K562 (cell line): Measurements from ENCODE around the gene SLC12A6. TPM values are rescaled to one million over a fixed set of nuclear protein-coding genes. Genes with fewer than 3 reads are reported as not detected.

Experiments used
- ATAC-seq: fragments of 200-7000 bp; cut with Tn5 transposase; 3 replicates; pipeline ENCODE4 v1.9.1; 2020; ENCODE audit warnings: moderate library complexity
- BruUV-seq: library from RNA; stranded (reverse); fragments of 400-500 nt; replicated peaks from 2 replicates; lab custom pipeline; 2021; lab: Mats Ljungman, UMichigan
- CTCF ChIA-PET: fragments of 300-600 bp; formaldehyde crosslinking; extraction: SDS; loops from one replicate; lab custom pipeline; 2021; ENCODE audit warnings: low intra/inter-chr PET ratio; lab: Yijun Ruan, JAX
- POLR2A ChIA-PET: fragments of 300-600, 350-650 bp; sonication (Branson Sonifier 250); formaldehyde crosslinking; extraction: SDS; loops from one replicate; lab custom pipeline; 2021; ENCODE audit warnings: antibody characterized with exemption, inconsistent platforms; lab: Yijun Ruan, JAX
- DNase-seq, 4 experiments: peaks; one replicate each; pipeline versions ENCODE4 v3.0.0 to v3.0.0-alpha.2; 2011 to 2018; ENCODE audit warnings: low spot score in 3 of 4, mixed read lengths in 3 of 4; ENCODE audit errors: extremely low read depth in 1 of 4
- FAIRE-seq: peaks from 2 replicates; lab custom pipeline; 2011; peaks lifted over from hg19 to GRCh38; lab: Jason Lieb, UNC
- H2AFZ ChIP-seq: 2 replicates; pipeline ENCODE4 v1.6.0; 2011; ENCODE audit warnings: low read depth, low read length, control low read depth, inconsistent platforms
- H3K27ac ChIP-seq: fragments of 200-600 bp; 3 replicates; pipeline ENCODE4 v1.8.0; 2011; ENCODE audit warnings: low read depth, mild to moderate bottlenecking, control low read depth, inconsistent platforms, low read length, moderate library complexity, mixed read lengths; ENCODE audit errors: extremely low read depth
- H3K27me3 ChIP-seq, 2 experiments: fragments of 300-600 bp in 1 of 2; 2 replicates in 1 of 2; 3 replicates in 1 of 2; pipeline versions ENCODE4 v1.6.0 to v1.8.0; 2011; ENCODE audit warnings: inconsistent platforms in 2 of 2, low read length in 2 of 2, mild to moderate bottlenecking in 1 of 2, mixed read lengths in 1 of 2, moderate library complexity in 1 of 2; ENCODE audit not compliant: control insufficient read depth in 2 of 2, insufficient read depth in 2 of 2
- H3K36me3 ChIP-seq: fragments of 300-600 bp; 3 replicates; pipeline ENCODE4 v1.8.0; 2011; ENCODE audit warnings: mild to moderate bottlenecking, low read length, inconsistent platforms; ENCODE audit not compliant: control insufficient read depth, insufficient read depth
- H3K4me1 ChIP-seq, 2 experiments: fragments of 200-600 bp in 1 of 2; replicated peaks in 1 of 2; 2 replicates in 1 of 2; 3 replicates in 1 of 2; pipeline versions ENCODE4 v1.5.1 to v1.8.0; 2011; ENCODE audit warnings: inconsistent platforms in 2 of 2, low read length in 2 of 2, mild to moderate bottlenecking in 1 of 2, mixed read lengths in 1 of 2, moderate library complexity in 1 of 2; ENCODE audit not compliant: control insufficient read depth in 2 of 2, insufficient read depth in 2 of 2
- H3K4me2 ChIP-seq: 2 replicates; pipeline ENCODE4 v1.6.1; 2011; ENCODE audit warnings: low read length, control low read depth, inconsistent platforms, mixed read lengths; ENCODE audit not compliant: insufficient read depth
- H3K4me3 ChIP-seq: fragments of 200-600 bp; sonication (generic), shearing (Covaris generic); 2 replicates; pipeline ENCODE4 v1.5.1; 2016; ENCODE audit warnings: control low read depth, inconsistent platforms
- H3K79me2 ChIP-seq: fragments of 200-600 bp; 3 replicates; pipeline ENCODE4 v1.8.0; 2011; ENCODE audit warnings: low read length, inconsistent platforms; ENCODE audit not compliant: control insufficient read depth, insufficient read depth
- H3K9ac ChIP-seq, 2 experiments: 2 replicates each; pipeline versions ENCODE4 v1.6.0 to v1.6.1; 2011; ENCODE audit warnings: low read depth in 2 of 2, low read length in 2 of 2, control low read depth in 1 of 2, inconsistent platforms in 1 of 2, mild to moderate bottlenecking in 1 of 2, mixed read lengths in 1 of 2; ENCODE audit not compliant: insufficient read depth in 1 of 2
- H3K9me1 ChIP-seq: one replicate; pipeline ENCODE4 v1.6.0; 2011; ENCODE audit warnings: inconsistent platforms, mild to moderate bottlenecking, low read length, moderate library complexity; ENCODE audit not compliant: control insufficient read depth, insufficient read depth
- H3K9me3 ChIP-seq: replicated peaks from 2 replicates; pipeline ENCODE4 v1.5.1; 2011; ENCODE audit warnings: low read depth, low read length, inconsistent platforms; ENCODE audit not compliant: control insufficient read depth, insufficient read depth
- H4K20me1 ChIP-seq: replicated peaks from 2 replicates; pipeline ENCODE4 v1.6.1; 2011; ENCODE audit warnings: low read length, inconsistent platforms, mixed read lengths; ENCODE audit not compliant: control insufficient read depth, insufficient read depth
- ARID1B ChIP-seq: fragments of 450-650 bp; IDR thresholded peaks from 2 replicates; pipeline ENCODE4 v1.6.1; 2016; ENCODE audit warnings: antibody characterized with exemption, mild to moderate bottlenecking, inconsistent platforms
- ARID3A ChIP-seq: IDR thresholded peaks from 2 replicates; pipeline ENCODE4 v1.6.1; 2012; ENCODE audit warnings: low read depth, low read length, improper control_type of control experiment, borderline replicate concordance
- CREBBP ChIP-seq: IDR thresholded peaks from one replicate; pipeline ENCODE4 v1.6.1; 2012; ENCODE audit warnings: low read depth, mild to moderate bottlenecking, control low read depth, inconsistent platforms, low read length
- DIDO1 ChIP-seq: fragments of 450-650 bp; IDR thresholded peaks from 2 replicates; pipeline ENCODE4 v1.6.1; 2016; ENCODE audit warnings: low read depth, missing biosample characterization, missing genetic modification characterization
- E2F3 ChIP-seq: fragments of 250-450 bp; sonication (Bioruptor Pico); IDR thresholded peaks from 2 replicates; pipeline ENCODE4 v1.4.0; 2020; ENCODE audit warnings: mild to moderate bottlenecking
- FOXP1 ChIP-seq: sonication (generic); formaldehyde crosslinking; IDR thresholded peaks from 2 replicates; pipeline ENCODE4 v1.8.0; 2022; ENCODE audit warnings: mild to moderate bottlenecking, missing genetic modification reagents
- HDAC2 ChIP-seq: fragments of 450-650 bp; IDR thresholded peaks from 2 replicates; pipeline ENCODE4 v1.6.1; 2016; ENCODE audit warnings: mild to moderate bottlenecking
- ID3 ChIP-seq, 2 experiments: fragments of 250-450 bp in 1 of 2; fragments of 450-650 bp in 1 of 2; sonication (Bioruptor Pico) in 1 of 2; IDR thresholded peaks; 2 replicates each; pipeline versions ENCODE4 v1.6.1 to v1.8.0; 2016 to 2021; ENCODE audit warnings: mild to moderate bottlenecking in 2 of 2, moderate library complexity in 2 of 2, missing compliant biosample characterization in 1 of 2, missing genetic modification characterization in 1 of 2
- ILF3 ChIP-seq: fragments of 450-650 bp; IDR thresholded peaks from 2 replicates; pipeline ENCODE4 v1.6.1; 2018; ENCODE audit warnings: antibody characterized with exemption, mild to moderate bottlenecking, moderate library complexity, borderline replicate concordance
- MYC ChIP-seq, 2 experiments: fragments of 250-450 bp in 1 of 2; sonication (Bioruptor Pico) in 1 of 2; IDR thresholded peaks; 2 replicates each; pipeline versions ENCODE4 v1.5.1 to v1.6.1; 2012 to 2021; ENCODE audit warnings: low read depth in 2 of 2, borderline replicate concordance in 1 of 2, improper control_type of control experiment in 1 of 2, low read length in 1 of 2, mild to moderate bottlenecking in 1 of 2, moderate library complexity in 1 of 2
- PHF21A ChIP-seq: fragments of 450-650 bp; IDR thresholded peaks from 2 replicates; pipeline ENCODE4 v1.6.1; 2017; ENCODE audit warnings: low read depth, borderline replicate concordance
- SMARCA5 ChIP-seq: fragments of 450-650 bp; IDR thresholded peaks from 2 replicates; pipeline ENCODE4 v1.6.1; 2016
- ZC3H4 ChIP-seq: sonication (generic); formaldehyde crosslinking; IDR thresholded peaks from 2 replicates; pipeline ENCODE4 v1.9.0; 2021; ENCODE audit warnings: missing genetic modification reagents, borderline replicate concordance
- ZNF133 ChIP-seq: fragments of 250-450 bp; sonication (Bioruptor Pico); IDR thresholded peaks from 2 replicates; pipeline ENCODE4 v1.4.0; 2020; ENCODE audit warnings: mild to moderate bottlenecking
- ZNF143 ChIP-seq: sonication (generic); formaldehyde crosslinking; IDR thresholded peaks from 2 replicates; pipeline ENCODE4 v1.9.0; 2022; ENCODE audit warnings: mild to moderate bottlenecking, missing genetic modification reagents
- ZNF197 ChIP-seq: fragments of 200-800 bp; sonication (Bioruptor generic); IDR thresholded peaks from 2 replicates; pipeline ENCODE4 v1.6.1; 2016; ENCODE audit warnings: low read depth, missing genetic modification characterization, missing compliant biosample characterization
- ZNF23 ChIP-seq: fragments of 250-450 bp; sonication (Bioruptor Pico); IDR thresholded peaks from 2 replicates; pipeline ENCODE4 v1.4.0; 2020; ENCODE audit warnings: mild to moderate bottlenecking
- ZNF263 ChIP-seq: sonication (generic); formaldehyde crosslinking; IDR thresholded peaks from 2 replicates; pipeline ENCODE4 v1.8.0; 2022; ENCODE audit warnings: mild to moderate bottlenecking, missing genetic modification reagents, borderline replicate concordance
- ZNF76 ChIP-seq: fragments of 250-450 bp; sonication (Bioruptor Pico); IDR thresholded peaks from 2 replicates; pipeline ENCODE4 v1.4.0; 2020; ENCODE audit warnings: mild to moderate bottlenecking, moderate library complexity, borderline replicate concordance
- WGBS: fragments of 100-300 bp; shearing (Covaris generic); methylation state at CpG from one replicate; pipeline ENCODE4 v1.1.6; 2016; ENCODE audit warnings: low coverage, mixed read lengths; ENCODE audit not compliant: insufficient coverage; ENCODE audit errors: missing lambda C conversion rate; 5-methylcytosine and 5-hydroxymethylcytosine counted together
- in situ Hi-C: fragments of 300-500 bp; cut with MboI; formaldehyde crosslinking; loops from 4 replicates; pipeline ENCODE4 v1.15.0; 2018; ENCODE audit warnings: inconsistent platforms, mixed read lengths
- intact Hi-C: fragments of 100-400 bp; cut with micrococcal nuclease; formaldehyde crosslinking; loops from 2 replicates; pipeline ENCODE4 v1.14.2; 2022
- polyA plus RNA-seq, 8 experiments: library from polyadenylated mRNA; depleted of rRNA in 4 of 8; stranded (reverse) in 5 of 8; unstranded in 3 of 8; fragments of >200 nt; fragmentation: Nextera tagmentation in 2 of 8; fragmentation: Illumina TruSeq in 1 of 8; extraction: Ambion mirVana in 2 of 8; extraction: Trizol in 1 of 8; gene quantifications; 2 replicates each; pipeline versions ENCODE4 v1.2.1 to v1.2.3, GENCODE V29; 2011 to 2014; ENCODE audit warnings: inconsistent platforms in 1 of 8, missing spikeins in 1 of 8
- total RNA-seq, 7 experiments: library from RNA; depleted of rRNA in 6 of 7; stranded (reverse); fragments of >200 nt in 6 of 7; fragmentation: Illumina TruSeq in 2 of 7; extraction: Trizol in 2 of 7; gene quantifications; 2 replicates each; pipeline versions ENCODE4 v1.2.1 to v1.2.3, GENCODE V29; 2011 to 2021; ENCODE audit warnings: low replicate concordance in 1 of 7

SLC12A6 gene
- total and polyA plus RNA-seq, 9 of the 15 experiments (the other 6 are each of a cell fraction or from before 2014, with no cell fraction given), result 1.4 to 16.4 (median 6.7) TPM

GRCh38 chr15:34370643-34371042, 33.1 kb upstream of the SLC12A6 start (continued):
- TF ChIP-seq HDAC2 (no peak), ZNF263 (CRISPR knock-in tag) (peak; percentile 73), ZNF23 (no peak)
- TF ChIP-seq, all 486 proteins: peak for 2

GRCh38 chr15:34370129-34370528, 32.5 kb upstream of the SLC12A6 start:
- CTCF ChIA-PET, result no interaction called here
- intact Hi-C loops (no loop called here), in situ Hi-C loops (no loop called here)
- H3K9me1 ChIP-seq, result no peaks in the 10 kb centered on the region
- WGBS, result 3% methylated on average over 2 of the region's 2 CpGs
- no peak overlapping the region for H3K4me3 ChIP-seq
- BruUV-seq, result no TSS peak
- H3K9ac ChIP-seq, result no peak overlapping the region
- ATAC-seq (no peak), DNase-seq (no peak), FAIRE-seq (no peak)
- POLR2A ChIA-PET, result interaction anchor here (0.6 kb wide), 2 partner anchors 70 to 476 kb away, joined by 3 to 4 read pairs; no protein-coding TSS in a partner anchor
- H4K20me1 ChIP-seq, result no peaks in the 10 kb centered on the region
- H3K4me2 ChIP-seq, result no peak overlapping the region
- H2AFZ ChIP-seq, result no peak overlapping the region
- H3K36me3 ChIP-seq, result no peaks in the 10 kb centered on the region
- no peak overlapping the region for H3K27ac ChIP-seq
- peaks cover 10% of the 10 kb centered on the region; the same call in 2 of the 3 replicates for H3K79me2 ChIP-seq
- H3K4me1 ChIP-seq, result peaks cover 7 to 18% of the 10 kb centered on the region in 2 experiments; a peak in 4 of 5 replicates
- peaks cover 0 to 7% of the 10 kb centered on the region in 2 experiments; a peak in 1 of 5 replicates for H3K27me3 ChIP-seq
- no peaks in the 10 kb centered on the region for H3K9me3 ChIP-seq
- TF ChIP-seq ZNF76 (CRISPR knock-in tag), result no peak
- TF ChIP-seq CREBBP, result no peak
- no peak for TF ChIP-seq ILF3
- TF ChIP-seq ARID1B, result no peak
- TF ChIP-seq ZNF197 (CRISPR knock-in tag), result no peak
- no peak for TF ChIP-seq ZNF143 (CRISPR knock-in tag)
- no peak for TF ChIP-seq ARID3A
- no peak for TF ChIP-seq DIDO1 (tag)
- TF ChIP-seq FOXP1 (CRISPR knock-in tag), result no peak
- TF ChIP-seq ZNF133 (CRISPR knock-in tag), result no peak
- TF ChIP-seq ZC3H4 (CRISPR knock-in tag), result no peak
- TF ChIP-seq SMARCA5, result no peak
- TF ChIP-seq E2F3, result no peak
- TF ChIP-seq MYC (IDR thresholded peaks at IDR 0.05; ENCODE audit: low read depth, low read length), result no peak
- TF ChIP-seq MYC (CRISPR knock-in tag; IDR thresholded peaks at IDR 0.05; ENCODE audit: borderline replicate concordance, low read depth), result no peak
- TF ChIP-seq PHF21A, result no peak
- no peak for TF ChIP-seq ID3 (CRISPR knock-in tag; IDR thresholded peaks at IDR 0.05)
- no peak for TF ChIP-seq ID3 (tag; IDR thresholded peaks at IDR 0.05)
